Activated naive CD4-positive, alpha-beta T cell treated with Interleukin-2 at 50 U/mL for 16 hours (primary cell): ENCODE data around the gene UAP1.
A peak's percentile ranks its signal among the peaks of the same experiment; 100 is the strongest.

Experiments used
- DNase-seq: peaks from one replicate; pipeline ENCODE4 v3.0.0-alpha.2; 2020

UAP1 gene

DNA sequence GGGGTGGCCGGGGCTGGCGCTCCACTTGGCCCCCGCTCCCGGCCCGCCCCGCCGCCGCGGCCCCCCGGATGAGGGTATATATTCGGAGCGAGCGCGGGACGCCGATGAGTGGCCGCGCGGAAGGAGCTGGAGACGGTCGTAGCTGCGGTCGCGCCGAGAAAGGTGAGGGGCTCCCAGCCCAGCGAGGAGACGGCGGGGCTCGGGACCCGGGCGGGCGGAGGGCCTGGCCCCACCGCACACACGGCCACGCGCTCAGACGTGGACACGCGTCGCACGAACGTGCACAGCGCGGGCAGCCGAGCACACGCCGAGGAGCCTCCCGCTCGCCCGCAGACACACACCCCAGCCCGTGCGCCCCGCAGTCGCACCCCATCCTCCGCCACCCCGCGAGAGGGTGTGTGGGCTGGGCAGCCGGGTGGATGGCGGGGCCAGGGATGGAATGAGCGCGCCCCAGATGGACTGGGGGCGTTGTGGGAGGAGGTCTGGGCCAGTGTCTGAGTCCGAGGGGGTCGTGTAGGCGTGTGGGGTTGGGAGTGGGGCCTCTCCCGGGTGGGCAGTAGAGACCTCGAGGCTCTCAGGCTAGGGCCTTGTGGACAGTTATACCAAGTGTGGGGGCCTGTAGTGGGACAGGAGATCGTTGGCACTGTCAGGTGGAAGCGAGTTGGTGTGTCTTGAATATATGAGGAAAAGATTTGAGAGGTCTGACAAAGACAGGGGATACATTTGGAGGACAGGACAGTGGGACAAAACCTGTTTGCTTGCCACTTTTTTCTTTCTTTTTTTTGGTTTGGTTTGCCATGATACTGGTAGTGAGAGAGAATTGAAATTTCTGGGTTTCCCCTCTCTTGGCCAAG lies at the start of gene UAP1:
UAP1 (plus strand) TSS at position 107 of the 854 bp plus-strand sequence. CDS start 4,347 bp downstream, outside the sequence.
- no peak for DNase-seq

GRCh38 chr1:162527314-162527713 lies 34.2 kb upstream of the UAP1 start:
- DNase-seq, result no peak

DNA sequence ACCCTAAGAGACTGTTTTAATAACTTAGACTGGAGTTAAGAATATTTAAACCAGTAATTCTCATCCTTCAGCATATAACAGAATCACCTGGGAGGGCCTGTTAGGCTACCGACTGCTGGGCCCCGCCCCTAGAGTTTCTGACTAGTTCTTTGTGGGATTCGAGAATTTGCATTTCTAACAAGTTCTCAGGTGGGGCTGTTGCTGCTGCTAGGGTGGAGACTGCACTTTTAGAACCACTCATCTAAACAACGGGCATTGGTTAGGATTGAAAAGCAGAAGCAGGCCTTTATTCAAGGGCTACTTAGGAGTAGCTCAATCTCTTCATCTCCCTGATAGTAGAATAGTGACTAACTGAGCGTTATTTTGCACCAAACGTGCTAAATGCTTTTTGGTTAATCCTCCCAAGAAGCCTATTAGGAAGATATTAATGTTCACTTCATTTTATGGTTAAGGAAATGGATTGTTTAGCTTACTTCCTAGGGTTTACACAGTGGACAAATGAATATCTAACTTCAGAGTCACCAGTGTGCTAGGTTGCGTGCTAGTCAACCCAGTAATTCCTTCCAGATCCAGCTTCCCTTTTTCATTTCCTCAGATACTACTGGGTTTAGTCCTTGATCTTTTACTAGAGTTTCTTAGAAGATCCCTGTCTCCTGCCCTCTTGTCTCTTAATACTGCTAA lies 31.1 kb upstream of the UAP1 start:
- DNase-seq, result no peak

GRCh38 chr1:162530988-162531319 lies 30.6 kb upstream of the UAP1 start:
- no peak for DNase-seq

GRCh38 chr1:162535501-162535900 lies 26.0 kb upstream of the UAP1 start:
- DNase-seq, result no peak

- DNase-seq, result no peak
Observed at GRCh38 chr1:162536511-162536910, 25.0 kb upstream of the UAP1 start.

- DNase-seq, result no peak
Observed at GRCh38 chr1:162537216-162537615, 24.3 kb upstream of the UAP1 start.

DNA sequence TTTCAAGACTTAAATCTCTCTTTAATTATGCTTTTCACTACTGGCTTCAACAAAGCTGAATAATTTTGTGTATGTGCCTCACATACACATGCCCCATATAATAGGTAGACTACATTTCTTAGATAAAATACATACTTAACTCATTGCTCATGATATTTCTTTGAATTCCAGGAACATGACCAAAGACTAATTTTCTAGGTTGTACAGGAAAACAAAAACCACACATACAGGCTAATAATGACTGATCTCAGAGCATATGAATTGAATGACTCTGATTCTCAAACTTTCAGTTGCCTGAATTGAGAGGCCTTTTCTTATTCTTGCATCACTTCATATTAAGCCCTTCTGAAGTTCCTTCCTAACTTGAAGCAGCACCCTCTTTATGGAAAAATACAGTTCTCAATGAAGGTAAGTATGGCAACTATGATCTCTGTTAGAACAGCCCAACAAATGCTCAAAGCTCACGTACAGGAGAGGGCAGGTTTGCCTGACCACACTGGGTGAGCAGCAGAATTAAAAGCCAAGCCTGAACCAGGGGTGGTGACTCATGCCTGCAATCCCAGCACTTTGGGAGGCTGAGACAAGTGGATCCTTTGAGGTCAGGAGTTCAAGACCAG lies 22.6 kb upstream of the UAP1 start:
- DNase-seq, result no peak

DNA sequence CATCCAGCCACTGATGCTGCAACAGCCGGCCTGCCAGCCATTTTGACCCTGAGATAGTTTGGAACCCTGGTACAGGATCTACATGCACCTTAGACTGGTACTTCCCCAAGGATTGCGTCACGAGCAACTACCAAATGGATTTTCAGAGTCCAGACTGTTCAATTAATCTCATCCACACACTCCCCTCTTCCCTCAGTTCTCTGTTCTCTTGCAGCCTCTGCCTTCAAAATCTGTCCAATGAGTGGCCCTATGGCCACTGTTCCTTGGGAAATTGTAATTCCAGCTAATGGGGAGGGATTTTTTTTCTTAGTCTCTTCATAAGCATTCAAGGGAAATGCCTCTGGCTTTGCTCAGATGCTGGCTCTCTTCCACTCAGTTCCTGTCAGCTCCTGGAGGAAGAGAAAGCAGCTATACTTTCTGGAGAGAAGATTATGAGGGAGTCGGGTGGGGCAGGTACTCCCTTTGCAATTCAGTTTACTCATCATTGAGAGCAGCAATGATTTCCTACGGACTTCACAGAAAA lies 19.8 kb upstream of the UAP1 start:
- DNase-seq, result no peak

DNA sequence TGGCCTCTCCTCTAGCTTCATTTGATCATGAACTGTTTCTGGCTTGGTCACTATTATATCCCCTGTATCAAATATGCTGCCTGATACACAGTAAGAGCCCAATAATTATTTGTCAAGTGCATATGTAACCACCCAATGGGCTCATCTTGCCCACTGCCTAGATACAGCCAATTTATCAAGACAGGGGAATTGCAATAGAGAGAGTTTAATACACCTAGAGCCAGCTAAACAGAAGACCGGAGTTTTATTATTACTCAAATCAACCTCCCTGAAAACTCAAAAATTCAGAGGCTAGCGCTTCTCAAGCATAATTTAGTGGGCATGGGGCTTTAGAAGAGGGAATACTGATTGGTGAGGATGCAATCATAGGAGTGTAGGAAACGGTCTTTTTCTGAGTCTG lies 18.3 kb upstream of the UAP1 start:
- DNase-seq, result no peak

DNA sequence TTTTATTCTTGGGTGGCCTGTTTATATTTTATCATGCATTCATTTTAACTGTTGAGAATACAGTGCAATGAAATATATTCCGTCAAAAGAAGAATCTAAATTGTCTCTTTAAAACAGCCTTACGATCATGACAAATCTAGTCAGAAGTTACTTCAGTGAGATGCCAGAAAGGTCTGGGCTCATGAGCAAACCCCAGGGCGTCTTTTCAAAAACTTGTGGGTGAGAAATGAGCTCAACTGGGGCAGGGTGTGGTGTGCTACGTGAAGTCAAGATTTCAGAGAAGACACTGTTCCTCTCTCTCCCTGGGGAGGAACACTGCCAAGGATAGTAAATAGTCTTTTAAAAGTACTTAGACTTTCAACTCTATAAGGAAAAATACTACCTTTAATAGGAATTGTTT lies 13.4 kb upstream of the UAP1 start:
- no peak for DNase-seq

- DNase-seq, result no peak
Observed at GRCh38 chr1:162549001-162549400, 12.5 kb upstream of the UAP1 start.

GRCh38 chr1:162550925-162551324 lies 10.6 kb upstream of the UAP1 start:
- no peak for DNase-seq

GRCh38 chr1:162551969-162552683 lies 9.4 kb upstream of the UAP1 start:
- DNase-seq, result no peak

DNA sequence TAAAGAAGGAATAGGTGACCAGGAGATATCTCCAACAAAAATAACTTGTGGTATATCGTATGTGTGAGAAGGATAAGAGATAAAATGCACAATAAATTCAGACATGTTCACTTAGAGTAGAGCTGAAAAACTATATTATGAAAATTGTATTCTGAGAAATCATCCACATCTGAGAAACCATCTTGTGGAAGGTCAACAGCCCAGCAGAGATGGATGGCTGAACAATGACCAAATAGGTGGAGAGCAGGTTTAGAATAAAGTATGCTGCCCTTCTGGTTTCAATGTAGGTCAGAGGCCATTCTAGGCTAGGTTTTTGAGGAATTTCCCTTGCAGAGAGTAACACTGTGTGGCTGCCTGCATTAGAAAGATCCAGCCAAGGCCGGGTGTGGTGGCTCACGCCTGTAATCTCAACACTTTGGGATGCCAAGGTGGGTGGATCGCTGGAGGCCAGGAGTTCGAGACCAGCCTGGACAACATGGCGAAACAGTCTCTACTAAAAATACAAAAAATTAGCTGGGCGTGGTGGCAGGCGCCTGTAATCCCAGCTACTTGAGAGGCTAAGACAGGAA lies 8.8 kb upstream of the UAP1 start:
- no peak for DNase-seq

- no peak for DNase-seq
Observed at GRCh38 chr1:162554258-162554657, 7.3 kb upstream of the UAP1 start.

DNA sequence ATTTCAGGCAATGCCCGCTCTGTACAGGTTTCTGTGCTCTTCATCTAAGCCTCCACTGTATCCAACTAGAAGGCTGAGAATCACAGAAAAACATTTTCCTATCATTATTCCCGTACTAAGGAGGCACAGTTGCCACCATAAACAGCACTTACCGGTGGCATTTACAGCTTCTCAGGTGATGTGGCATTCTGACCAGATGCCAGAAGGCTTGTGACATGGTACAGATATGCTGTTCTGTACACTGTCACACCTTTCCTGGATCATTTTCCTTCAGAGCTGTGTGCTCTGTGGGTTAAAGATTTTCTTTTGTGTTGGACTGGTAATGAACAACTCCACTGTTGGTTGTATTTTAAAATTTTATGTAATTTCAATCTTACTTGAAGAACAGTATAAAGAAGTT lies 4.0 kb upstream of the UAP1 start:
- no peak for DNase-seq

DNA sequence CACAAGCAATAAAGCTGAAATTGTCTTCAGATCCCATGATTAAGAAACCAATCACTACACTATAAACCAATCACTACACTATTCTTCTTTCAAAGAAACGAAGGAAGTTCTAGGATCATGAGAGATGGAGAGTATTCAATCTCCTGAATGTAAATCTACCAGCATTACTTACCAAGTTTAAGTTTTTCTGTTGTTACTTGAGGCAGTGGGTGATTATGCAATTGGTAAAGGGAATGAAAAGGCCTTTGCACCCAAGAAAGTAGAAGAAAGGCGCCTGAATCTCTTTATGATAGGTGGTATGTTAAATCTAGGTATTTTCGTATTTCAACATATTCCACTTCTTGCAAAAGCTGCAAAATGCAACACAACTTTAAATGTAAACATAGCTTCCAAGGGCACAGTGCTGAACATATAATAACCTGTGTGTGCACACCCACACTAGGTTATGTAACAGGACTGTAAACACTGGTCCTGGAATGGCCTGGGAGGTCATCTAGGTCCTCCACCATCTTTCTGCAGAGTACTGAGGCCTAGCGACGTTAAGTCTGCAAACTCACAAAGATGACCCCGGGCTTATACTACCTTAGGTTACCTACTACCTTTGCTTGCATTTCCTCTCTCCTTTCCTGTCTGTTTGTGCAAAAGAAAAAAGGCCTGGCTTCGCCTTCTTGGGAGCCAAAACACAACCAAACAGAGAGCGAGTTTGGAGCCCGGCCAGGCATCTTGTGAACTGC lies 1.1 kb upstream of the UAP1 start:
- DNase-seq, result no peak

GRCh38 chr1:162561037-162561615 lies 396 bp upstream of the UAP1 start:
- peak; percentile 99 for DNase-seq

GRCh38 chr1:162562470-162562828 lies 927 bp downstream of the UAP1 start:
- no peak for DNase-seq

GRCh38 chr1:162564762-162565218 lies 3.3 kb downstream of the UAP1 start:
- DNase-seq, result no peak

GRCh38 chr1:162565460-162565859 lies 3.9 kb downstream of the UAP1 start:
- no peak for DNase-seq
